ENCODE results near the gene EML6.
A peak's percentile ranks its signal among the peaks of the same experiment; 100 is the strongest.

Gene EML6

DNA sequence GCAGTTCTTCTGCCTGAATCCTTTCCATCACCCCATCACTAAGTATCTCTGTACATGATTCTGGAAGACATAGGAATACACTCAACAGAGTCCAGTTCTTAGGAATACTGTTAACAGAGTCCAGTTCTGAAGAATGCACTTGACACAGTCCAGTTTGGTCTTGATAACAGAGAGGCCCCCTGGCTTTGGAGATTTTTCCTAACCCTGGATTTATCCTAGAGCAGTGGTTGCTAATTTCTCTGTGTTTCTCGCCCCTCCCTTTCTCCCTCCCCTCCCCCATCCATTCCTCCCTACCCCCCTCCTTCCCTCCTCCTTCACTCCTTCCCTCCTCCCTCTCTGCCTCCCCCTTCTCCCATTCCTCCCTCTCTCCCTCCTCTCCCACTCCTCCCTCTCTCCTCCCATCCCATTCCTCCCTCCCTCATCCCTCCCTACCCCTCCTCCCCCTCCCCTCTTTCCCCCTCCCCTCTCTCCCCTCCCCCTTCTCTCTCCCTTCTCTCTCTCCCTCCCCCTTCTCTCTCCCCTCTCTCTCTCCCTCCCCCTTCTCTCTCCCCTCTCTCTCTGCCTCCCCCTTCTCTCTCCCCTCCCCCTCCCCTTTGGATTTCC lies 221.4 kb downstream of the EML6 start:
- Histone ChIP-seq H4K5ac (ENCODE audit: low read length) (no peak overlapping the region), H3K18ac (ENCODE audit: low read length) (no peak overlapping the region), H3K4ac (ENCODE audit: low read depth, low read length) (no peak overlapping the region), H3K27ac (ENCODE audit: low read depth, low read length) (no peak overlapping the region), H3K4me1 (ENCODE audit: control insufficient read depth, low read depth, low read length) (peaks cover 24% of the 10 kb centered on the region), H2AK5ac (ENCODE audit: low read length) (no peak overlapping the region), H3K79me1 (ENCODE audit: low read length) (no peaks in the 10 kb centered on the region), H4K8ac (ENCODE audit: low read depth, low read length) (no peak overlapping the region), H3K9ac (ENCODE audit: low read length) (no peak overlapping the region), H3K27me3 (ENCODE audit: insufficient read depth, low read length, poor library complexity) (no peaks in the 10 kb centered on the region), H3K23ac (ENCODE audit: low read length) (no peak overlapping the region), H2BK15ac (replicated peaks; ENCODE audit: low read depth) (no peak overlapping the region), H3K56ac (ENCODE audit: low read length) (no peak overlapping the region), H3K36me3 (ENCODE audit: control insufficient read depth, insufficient read depth, low read length) (no peaks in the 10 kb centered on the region), H3K4me2 (ENCODE audit: low read length) (no peak overlapping the region), H3K79me2 (ENCODE audit: control insufficient read depth, insufficient read depth, low read length) (no peaks in the 10 kb centered on the region), H2BK120ac (ENCODE audit: low read depth, low read length) (no peak overlapping the region), H3K4me3 (ENCODE audit: low read length) (no peak overlapping the region), H2BK5ac (ENCODE audit: low read length) (no peak overlapping the region)
- WGBS (ENCODE audit: extremely low coverage, insufficient coverage, low lambda C conversion rate), result no CpG with 5 or more reads among the region's 1 CpG
- no peak for DNase-seq

DNA sequence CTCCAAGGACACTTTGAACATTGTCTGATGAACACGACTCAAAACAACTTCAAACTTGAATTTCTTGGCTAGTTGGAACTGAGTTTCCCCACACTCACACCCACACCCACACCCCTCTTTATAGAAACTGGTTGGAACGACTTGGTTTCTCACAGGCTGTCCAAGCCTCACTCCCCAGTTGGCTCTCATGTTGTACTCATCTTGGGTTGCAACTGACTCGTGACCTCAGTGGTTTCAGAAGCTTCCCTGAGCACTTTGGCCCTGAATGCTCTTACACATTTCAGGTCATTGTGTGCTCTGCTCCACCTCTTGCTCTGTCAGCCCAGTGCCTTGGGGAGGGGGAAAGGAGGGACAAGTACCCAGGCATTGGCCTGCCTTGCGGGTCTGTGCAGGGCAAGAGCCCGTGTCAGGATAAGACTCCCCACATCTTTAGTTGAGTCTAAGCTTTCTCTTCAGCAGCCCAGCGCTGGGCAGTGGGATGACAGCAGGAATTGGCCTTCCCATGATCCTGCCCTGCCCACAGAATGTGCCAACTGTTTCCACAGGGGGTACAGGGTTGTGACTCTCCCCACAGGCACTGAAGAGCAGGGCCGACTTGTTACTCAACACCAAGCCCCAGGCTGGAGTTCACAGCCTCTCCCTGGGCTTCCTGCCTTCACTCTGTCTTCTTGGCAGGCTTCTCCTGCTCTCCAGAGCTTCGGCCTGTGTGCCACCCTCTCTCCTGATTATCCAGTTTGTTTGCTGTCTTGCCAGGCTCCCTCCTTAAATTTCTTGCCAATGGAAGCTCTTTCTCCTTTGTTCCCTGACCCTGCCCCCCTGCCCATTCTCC lies 222.1 kb downstream of the EML6 start:
- peak; percentile 41 for DNase-seq
- H2BK120ac ChIP-seq (ENCODE audit: low read depth, low read length), result no peak overlapping the region
- H3K27ac ChIP-seq (ENCODE audit: low read depth, low read length), result no peak overlapping the region
- no peak overlapping the region for H3K23ac ChIP-seq (ENCODE audit: low read length)
- no peak overlapping the region for H2AK5ac ChIP-seq (ENCODE audit: low read length)
- H3K4me2 ChIP-seq (ENCODE audit: low read length), result no peak overlapping the region
- H3K9ac ChIP-seq (ENCODE audit: low read length), result no peak overlapping the region
- no peaks in the 10 kb centered on the region for H3K27me3 ChIP-seq (ENCODE audit: insufficient read depth, low read length, poor library complexity)
- no peaks in the 10 kb centered on the region for H3K79me1 ChIP-seq (ENCODE audit: low read length)
- no peak overlapping the region for H2BK15ac ChIP-seq (replicated peaks; ENCODE audit: low read depth)
- no peak overlapping the region for H4K5ac ChIP-seq (ENCODE audit: low read length)
- no CpG with 5 or more reads among the region's 8 CpGs for WGBS (ENCODE audit: extremely low coverage, insufficient coverage, low lambda C conversion rate)
- no peak overlapping the region for H3K18ac ChIP-seq (ENCODE audit: low read length)
- H3K4ac ChIP-seq (ENCODE audit: low read depth, low read length), result no peak overlapping the region
- no peaks in the 10 kb centered on the region for H3K79me2 ChIP-seq (ENCODE audit: control insufficient read depth, insufficient read depth, low read length)
- H3K4me1 ChIP-seq (ENCODE audit: control insufficient read depth, low read depth, low read length), result peaks cover 24% of the 10 kb centered on the region
- H3K36me3 ChIP-seq (ENCODE audit: control insufficient read depth, insufficient read depth, low read length), result no peaks in the 10 kb centered on the region
- no peak overlapping the region for H3K4me3 ChIP-seq (ENCODE audit: low read length)
- no peak overlapping the region for H4K8ac ChIP-seq (ENCODE audit: low read depth, low read length)
- peak overlapping the region; percentile 34 for H3K56ac ChIP-seq (ENCODE audit: low read length)
- peak overlapping the region; percentile 25 for H2BK5ac ChIP-seq (ENCODE audit: low read length)

DNA sequence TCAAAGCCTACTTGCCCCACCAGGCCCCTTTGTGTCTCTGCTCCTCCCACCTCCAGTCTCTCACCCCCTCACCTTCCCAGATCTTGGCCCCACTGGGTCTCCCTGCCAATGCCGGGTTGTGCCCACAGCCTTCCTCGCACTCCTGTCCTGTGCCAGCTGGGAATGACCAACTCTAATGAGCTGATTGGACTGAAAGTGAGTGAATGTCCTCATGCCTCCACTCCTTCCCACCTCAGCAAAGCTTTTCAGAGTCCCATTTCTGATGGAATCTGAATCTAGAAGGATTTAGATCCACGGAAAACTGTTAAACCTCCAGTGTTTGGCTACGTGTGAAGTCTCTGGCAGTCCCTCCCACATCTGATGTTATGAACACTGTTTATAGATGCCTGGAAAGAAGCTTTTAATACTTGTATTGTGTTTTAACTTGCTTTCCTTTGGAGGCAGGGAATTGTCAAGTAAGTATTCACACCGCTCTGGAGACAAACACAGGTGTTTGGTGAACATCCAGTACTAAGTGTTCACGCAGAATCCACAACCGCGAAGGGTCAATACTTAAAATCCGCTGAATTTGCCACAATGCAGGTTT lies 222.9 kb downstream of the EML6 start:
- Histone ChIP-seq H2BK5ac (ENCODE audit: low read length) (no peak overlapping the region), H3K18ac (ENCODE audit: low read length) (no peak overlapping the region), H2BK120ac (ENCODE audit: low read depth, low read length) (no peak overlapping the region), H3K79me1 (ENCODE audit: low read length) (no peaks in the 10 kb centered on the region), H3K56ac (ENCODE audit: low read length) (no peak overlapping the region), H4K8ac (ENCODE audit: low read depth, low read length) (no peak overlapping the region), H3K36me3 (ENCODE audit: control insufficient read depth, insufficient read depth, low read length) (no peaks in the 10 kb centered on the region), H2BK15ac (replicated peaks; ENCODE audit: low read depth) (no peak overlapping the region), H3K23ac (ENCODE audit: low read length) (no peak overlapping the region), H3K79me2 (ENCODE audit: control insufficient read depth, insufficient read depth, low read length) (no peaks in the 10 kb centered on the region), H3K9ac (ENCODE audit: low read length) (no peak overlapping the region), H4K5ac (ENCODE audit: low read length) (no peak overlapping the region), H3K4me2 (ENCODE audit: low read length) (no peak overlapping the region), H2AK5ac (ENCODE audit: low read length) (no peak overlapping the region), H3K27me3 (ENCODE audit: insufficient read depth, low read length, poor library complexity) (no peaks in the 10 kb centered on the region), H3K4ac (ENCODE audit: low read depth, low read length) (no peak overlapping the region), H3K4me3 (ENCODE audit: low read length) (no peak overlapping the region), H3K27ac (ENCODE audit: low read depth, low read length) (no peak overlapping the region), H3K4me1 (ENCODE audit: control insufficient read depth, low read depth, low read length) (peaks cover 24% of the 10 kb centered on the region)
- no CpG with 5 or more reads among the region's 9 CpGs for WGBS (ENCODE audit: extremely low coverage, insufficient coverage, low lambda C conversion rate)
- DNase-seq, result no peak

DNA sequence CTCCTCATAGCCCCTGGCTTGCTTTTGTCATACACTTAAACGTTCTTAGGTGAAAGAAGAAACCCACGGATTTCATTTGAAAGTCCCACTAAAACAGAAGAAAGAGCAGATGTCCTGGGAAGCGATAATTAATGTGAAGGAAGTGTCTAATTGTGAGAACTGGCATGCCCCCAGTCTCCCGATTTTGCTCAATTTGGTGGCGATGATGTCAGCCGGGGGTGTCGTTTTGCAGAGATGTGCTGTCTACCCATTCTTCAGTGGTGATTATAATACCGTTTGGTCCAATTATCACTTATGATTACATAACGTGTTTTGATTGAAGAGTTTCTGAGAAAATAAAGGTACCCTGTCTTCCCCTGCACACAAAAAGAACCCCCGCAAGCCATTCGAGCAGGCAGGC lies 223.7 kb downstream of the EML6 start:
- Histone ChIP-seq H3K27me3 (ENCODE audit: insufficient read depth, low read length, poor library complexity) (no peaks in the 10 kb centered on the region), H3K4me2 (ENCODE audit: low read length) (no peak overlapping the region), H3K27ac (ENCODE audit: low read depth, low read length) (no peak overlapping the region), H4K5ac (ENCODE audit: low read length) (no peak overlapping the region), H2AK5ac (ENCODE audit: low read length) (no peak overlapping the region), H3K4me3 (ENCODE audit: low read length) (no peak overlapping the region), H3K56ac (ENCODE audit: low read length) (no peak overlapping the region), H2BK5ac (ENCODE audit: low read length) (no peak overlapping the region), H3K4me1 (ENCODE audit: control insufficient read depth, low read depth, low read length) (peaks cover 24% of the 10 kb centered on the region), H3K79me2 (ENCODE audit: control insufficient read depth, insufficient read depth, low read length) (no peaks in the 10 kb centered on the region), H4K8ac (ENCODE audit: low read depth, low read length) (no peak overlapping the region), H3K9ac (ENCODE audit: low read length) (no peak overlapping the region), H3K18ac (ENCODE audit: low read length) (no peak overlapping the region), H3K36me3 (ENCODE audit: control insufficient read depth, insufficient read depth, low read length) (no peaks in the 10 kb centered on the region), H3K23ac (ENCODE audit: low read length) (no peak overlapping the region), H2BK15ac (replicated peaks; ENCODE audit: low read depth) (no peak overlapping the region), H2BK120ac (ENCODE audit: low read depth, low read length) (no peak overlapping the region), H3K79me1 (ENCODE audit: low read length) (no peaks in the 10 kb centered on the region), H3K4ac (ENCODE audit: low read depth, low read length) (no peak overlapping the region)
- no peak for DNase-seq
- no CpG with 5 or more reads among the region's 11 CpGs for whole genome bisulfite sequencing (ENCODE audit: extremely low coverage, insufficient coverage, low lambda C conversion rate)

DNA sequence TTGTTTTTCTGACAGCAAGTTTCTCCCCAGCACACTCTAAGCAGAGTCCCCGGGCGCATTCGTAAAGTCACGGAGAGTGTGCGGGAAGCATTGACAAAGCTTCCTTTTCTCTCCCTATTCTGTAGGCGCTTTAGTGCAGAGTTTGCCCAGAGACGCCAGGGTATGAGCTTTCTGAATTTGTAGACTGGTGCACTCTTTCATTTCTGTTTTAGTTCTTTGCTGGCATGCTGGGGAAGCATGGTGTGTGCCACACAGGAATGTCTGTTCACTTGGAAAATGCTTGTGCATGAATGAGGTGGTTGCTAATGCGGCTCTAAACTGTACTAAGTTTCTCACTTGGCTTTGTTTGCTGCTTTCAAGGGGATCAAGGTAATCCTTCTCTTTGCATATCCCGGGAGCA lies 224.2 kb downstream of the EML6 start:
- Histone ChIP-seq H3K4me1 (ENCODE audit: control insufficient read depth, low read depth, low read length) (peaks cover 24% of the 10 kb centered on the region), H3K36me3 (ENCODE audit: control insufficient read depth, insufficient read depth, low read length) (no peaks in the 10 kb centered on the region), H2AK5ac (ENCODE audit: low read length) (no peak overlapping the region), H4K8ac (ENCODE audit: low read depth, low read length) (no peak overlapping the region), H3K4me2 (ENCODE audit: low read length) (no peak overlapping the region), H3K27ac (ENCODE audit: low read depth, low read length) (no peak overlapping the region), H3K23ac (ENCODE audit: low read length) (no peak overlapping the region), H3K56ac (ENCODE audit: low read length) (peak overlapping the region; percentile 61), H3K4me3 (ENCODE audit: low read length) (no peak overlapping the region), H2BK5ac (ENCODE audit: low read length) (no peak overlapping the region), H3K9ac (ENCODE audit: low read length) (no peak overlapping the region), H2BK120ac (ENCODE audit: low read depth, low read length) (no peak overlapping the region), H4K5ac (ENCODE audit: low read length) (no peak overlapping the region), H3K27me3 (ENCODE audit: insufficient read depth, low read length, poor library complexity) (no peaks in the 10 kb centered on the region), H3K79me1 (ENCODE audit: low read length) (no peaks in the 10 kb centered on the region), H3K18ac (ENCODE audit: low read length) (no peak overlapping the region), H2BK15ac (replicated peaks; ENCODE audit: low read depth) (no peak overlapping the region), H3K4ac (ENCODE audit: low read depth, low read length) (no peak overlapping the region), H3K79me2 (ENCODE audit: control insufficient read depth, insufficient read depth, low read length) (no peaks in the 10 kb centered on the region)
- DNase-seq, result no peak
- WGBS (ENCODE audit: extremely low coverage, insufficient coverage, low lambda C conversion rate), result no CpG with 5 or more reads among the region's 9 CpGs

Data from mesendoderm (in vitro differentiated cells).